Measurements from ENCODE around the gene POU2F2. TPM values are rescaled to one million over a fixed set of nuclear protein-coding genes. Genes with fewer than 3 reads are reported as not detected.
"Not testable (repeated sequence)": the region's sequence is repeated elsewhere in the genome, so short reads cannot be mapped to it uniquely, and the experiment has no call there.

Gene POU2F2
- total and polyA plus RNA-seq, 11 donors = 0.16 to 10.1 (median 0.61) TPM

GRCh38 chr19:42105368-42105767 is 26.9 kb downstream of the POU2F2 start:
- ATAC-seq = no peak

GRCh38 chr19:42102877-42103276 is 29.4 kb downstream of the POU2F2 start:
- intact Hi-C loops (cut with DNase I) = loop anchor here in 2 of 10 donors (10.0 kb wide), 1 partner anchor 82 kb away; no protein-coding TSS in a partner anchor
- Histone ChIP-seq H3K4me3 (no peak overlapping the region), H3K4me1 (no peaks in the 10 kb centered on the region), H3K27ac (no peak overlapping the region), H3K9me3 (no peaks in the 10 kb centered on the region), H3K36me3 (peaks cover 0 to 17% (median 0%) of the 10 kb centered on the region in 9 donors), H3K27me3 (peaks cover 0 to 32% (median 4%) of the 10 kb centered on the region in 9 donors)
- TF ChIP-seq POLR2A (IDR thresholded peaks at IDR 0.05) = no peak
- TF ChIP-seq CTCF (IDR thresholded peaks at IDR 0.05) = no peak
- DNase-seq (no peak), ATAC-seq (no peak)
- WGBS, 4 donors = 86 to 91% (median 90%) methylated on average over 2 of the region's 2 CpGs

More at GRCh38 chr19:42105368-42105767, 26.9 kb downstream of the POU2F2 start:
- Histone ChIP-seq H3K27me3 (peaks cover 0 to 31% (median 4%) of the 10 kb centered on the region in 9 donors), H3K27ac (no peak overlapping the region), H3K9me3 (no peaks in the 10 kb centered on the region), H3K4me1 (peaks cover 0 to 12% (median 0%) of the 10 kb centered on the region in 12 donors), H3K4me3 (no peak overlapping the region), H3K36me3 (no peaks in the 10 kb centered on the region)
- intact Hi-C loops (cut with DNase I) = loop anchor here in 2 of 10 donors (10.0 kb wide), 1 partner anchor 79 kb away; no protein-coding TSS in a partner anchor
- DNase-seq = no peak
- 75 to 85% (median 81%) methylated on average over 2 of the region's 2 CpGs for WGBS, 4 donors
- TF ChIP-seq CTCF (IDR thresholded peaks at IDR 0.05) (no peak), POLR2A (IDR thresholded peaks at IDR 0.05) (no peak)

- not testable (repeated sequence) for H3K27ac ChIP-seq, H3K4me3 ChIP-seq, DNase-seq, H3K4me1 ChIP-seq, H3K9me3 ChIP-seq, ATAC-seq
- peaks cover 0 to 43% (median 10%) of the 10 kb centered on the region in 9 donors for H3K27me3 ChIP-seq
- intact Hi-C loops (cut with DNase I) = loop anchor here in 2 of 10 donors (10.0 kb wide), 1 partner anchor 85 kb away; no protein-coding TSS in a partner anchor
- 91 to 95% (median 93%) methylated on average over 10 of the region's 10 CpGs for WGBS, 4 donors
- peaks cover 0 to 21% (median 0%) of the 10 kb centered on the region in 9 donors for H3K36me3 ChIP-seq
Measured at GRCh38 chr19:42100241-42100640, 32.0 kb downstream of the POU2F2 start.

GRCh38 chr19:42099336-42099925 is 32.8 kb downstream of the POU2F2 start:
- H3K4me3 ChIP-seq = no peak overlapping the region
- TF ChIP-seq CTCF (IDR thresholded peaks at IDR 0.05) = no peak
- TF ChIP-seq POLR2A (IDR thresholded peaks at IDR 0.05) = no peak
- intact Hi-C loops (cut with DNase I) = no loop called here
- H3K9me3 ChIP-seq = no peaks in the 10 kb centered on the region
- H3K36me3 ChIP-seq = peaks cover 0 to 29% (median 0%) of the 10 kb centered on the region in 9 donors
- peaks cover 0 to 8% (median 0%) of the 10 kb centered on the region in 12 donors for H3K4me1 ChIP-seq
- H3K27me3 ChIP-seq = peaks cover 0 to 43% (median 13%) of the 10 kb centered on the region in 9 donors
- DNase-seq (no peak), ATAC-seq (no peak)
- H3K27ac ChIP-seq = no peak overlapping the region
- WGBS, 4 donors = 63 to 65% (median 64%) methylated on average over 6 of the region's 6 CpGs
